Tibial nerve (tissue), 3 donors: ENCODE results near the gene HLA-DMB.

ENCODE experiments used
- POLR2A ChIP-seq, 2 donors: fragments of 450-650 bp; IDR thresholded peaks; one replicate each; pipeline ENCODE4 v1.6.1; 2017; ENCODE audit warnings: antibody characterized with exemption in 2 of 2, mild to moderate bottlenecking in 2 of 2, moderate library complexity in 2 of 2
- TF ChIP-seq, protein P1 (sequence below), 5 experiments: fragments of 200-600 bp in 3 of 5; fragments of 450-650 bp in 2 of 5; sonication (generic) in 3 of 5; IDR thresholded peaks; one replicate each; pipeline ENCODE4 v1.5.1; 2016 to 2019; ENCODE audit warnings: antibody characterized with exemption in 5 of 5, mild to moderate bottlenecking in 3 of 5, moderate library complexity in 2 of 5

DNA sequence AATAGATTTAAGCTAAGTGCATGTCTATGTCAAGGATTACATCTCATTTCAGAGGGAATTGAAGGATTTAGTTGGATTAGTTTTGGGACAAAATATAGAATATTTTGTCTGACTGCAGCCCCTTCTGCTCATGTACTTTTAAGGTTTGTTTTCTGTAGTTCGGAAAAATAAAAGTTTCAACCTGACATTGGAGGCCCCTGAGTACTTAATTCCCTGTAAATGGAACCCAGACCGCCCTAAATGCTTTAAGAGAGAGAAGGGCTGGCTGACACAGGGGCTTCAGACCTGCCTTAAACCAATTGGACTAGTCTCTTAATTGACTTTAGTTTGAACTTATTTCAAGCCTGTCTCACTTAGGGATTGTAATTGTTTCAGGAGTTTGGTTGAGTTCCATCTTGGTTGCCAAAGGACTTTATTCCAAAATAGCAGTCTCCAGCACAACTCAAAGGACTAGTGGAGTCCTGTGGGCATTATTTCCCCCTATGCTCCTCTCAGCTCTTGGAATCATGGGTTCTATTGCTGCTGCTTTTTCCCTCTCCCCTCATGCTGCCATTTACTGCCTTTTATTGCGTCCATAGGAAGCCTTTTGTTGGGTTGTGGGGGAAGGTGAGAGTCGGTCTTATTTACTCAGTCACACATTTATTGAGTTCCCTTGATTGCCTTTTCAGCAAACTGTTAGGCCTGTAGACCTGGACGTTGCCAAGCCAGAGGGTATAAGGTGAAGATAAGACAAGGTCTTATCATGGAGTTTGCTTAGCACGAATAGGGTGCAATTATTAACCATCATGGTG lies 42.1 kb upstream of the HLA-DMB start:
- TF ChIP-seq POLR2A (IDR thresholded peaks at IDR 0.05), result no peak
- TF ChIP-seq, protein P1, sequence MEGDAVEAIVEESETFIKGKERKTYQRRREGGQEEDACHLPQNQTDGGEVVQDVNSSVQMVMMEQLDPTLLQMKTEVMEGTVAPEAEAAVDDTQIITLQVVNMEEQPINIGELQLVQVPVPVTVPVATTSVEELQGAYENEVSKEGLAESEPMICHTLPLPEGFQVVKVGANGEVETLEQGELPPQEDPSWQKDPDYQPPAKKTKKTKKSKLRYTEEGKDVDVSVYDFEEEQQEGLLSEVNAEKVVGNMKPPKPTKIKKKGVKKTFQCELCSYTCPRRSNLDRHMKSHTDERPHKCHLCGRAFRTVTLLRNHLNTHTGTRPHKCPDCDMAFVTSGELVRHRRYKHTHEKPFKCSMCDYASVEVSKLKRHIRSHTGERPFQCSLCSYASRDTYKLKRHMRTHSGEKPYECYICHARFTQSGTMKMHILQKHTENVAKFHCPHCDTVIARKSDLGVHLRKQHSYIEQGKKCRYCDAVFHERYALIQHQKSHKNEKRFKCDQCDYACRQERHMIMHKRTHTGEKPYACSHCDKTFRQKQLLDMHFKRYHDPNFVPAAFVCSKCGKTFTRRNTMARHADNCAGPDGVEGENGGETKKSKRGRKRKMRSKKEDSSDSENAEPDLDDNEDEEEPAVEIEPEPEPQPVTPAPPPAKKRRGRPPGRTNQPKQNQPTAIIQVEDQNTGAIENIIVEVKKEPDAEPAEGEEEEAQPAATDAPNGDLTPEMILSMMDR (IDR thresholded peaks at IDR 0.05), result no peak
